Effector memory CD8-positive, alpha-beta T cell (primary cell): Measurements from ENCODE around the gene CTRB1.
"Not testable (repeated sequence)": the region's sequence is repeated elsewhere in the genome, so short reads cannot be mapped to it uniquely, and the experiment has no call there.

Experiments used
- ATAC-seq: fragments of 150-1000 bp; cut with Tn5 transposase; replicated peaks from 2 replicates; pipeline ENCODE4 v1.10.0; 2021; ENCODE audit warnings: mild to moderate bottlenecking, moderate library complexity
- DNase-seq, 3 experiments: peaks; one replicate each; pipeline ENCODE4 v3.0.0; 2021
- H3K27ac Mint-ChIP-seq, 2 donors: one replicate each; pipeline ENCODE4 v1.8.0; 2022; ENCODE audit warnings: mild to moderate bottlenecking in 2 of 2, mixed read lengths in 2 of 2, moderate library complexity in 2 of 2
- H3K27me3 Mint-ChIP-seq, 2 donors: one replicate each; pipeline ENCODE4 v1.8.0; 2022; ENCODE audit warnings: mixed read lengths in 2 of 2
- H3K36me3 Mint-ChIP-seq: one replicate; pipeline ENCODE4 v1.8.0; 2022; ENCODE audit warnings: mild to moderate bottlenecking, moderate library complexity, mixed read lengths; ENCODE audit not compliant: insufficient read depth
- H3K4me1 Mint-ChIP-seq, 2 donors: one replicate each; pipeline ENCODE4 v1.8.0; 2022; ENCODE audit warnings: low read depth in 2 of 2, mixed read lengths in 2 of 2
- H3K4me3 Mint-ChIP-seq, 2 donors: one replicate each; pipeline ENCODE4 v1.8.0; 2022; ENCODE audit warnings: mild to moderate bottlenecking in 2 of 2, mixed read lengths in 2 of 2, moderate library complexity in 2 of 2
- H3K9me3 Mint-ChIP-seq, 2 donors: one replicate each; pipeline ENCODE4 v1.8.0; 2022; ENCODE audit warnings: mixed read lengths in 2 of 2

The CTRB1 gene

DNA sequence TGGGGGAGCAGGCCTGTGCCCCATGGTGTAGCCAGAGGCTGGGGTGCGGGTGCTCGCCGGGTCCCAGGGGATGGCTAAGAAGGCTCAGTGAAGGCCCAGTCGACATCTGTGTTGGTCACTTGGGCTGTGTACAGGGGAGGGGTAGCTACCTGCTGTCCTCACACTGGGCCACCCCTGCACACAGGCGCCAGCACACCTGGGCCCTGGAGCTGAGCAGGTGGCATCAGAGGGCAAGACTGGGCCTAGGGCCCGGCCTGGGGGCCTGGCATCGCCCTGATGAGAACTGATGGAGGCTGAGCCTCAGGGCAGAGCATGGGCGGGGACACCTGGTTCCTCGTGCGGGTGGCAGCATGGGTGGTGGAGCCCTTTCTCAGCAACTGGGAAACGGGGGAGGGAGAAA lies 11.0 kb upstream of the CTRB1 start:
- H3K36me3 Mint-ChIP-seq: no peaks in the 10 kb centered on the region
- DNase-seq: no peak
- peaks cover 0 to 24% of the 10 kb centered on the region in 2 donors for H3K27me3 Mint-ChIP-seq
- ATAC-seq: no peak
- no peaks in the 10 kb centered on the region for H3K4me1 Mint-ChIP-seq
- H3K4me3 Mint-ChIP-seq: no peak overlapping the region
- H3K9me3 Mint-ChIP-seq: no peaks in the 10 kb centered on the region
- no peak overlapping the region for H3K27ac Mint-ChIP-seq

DNA sequence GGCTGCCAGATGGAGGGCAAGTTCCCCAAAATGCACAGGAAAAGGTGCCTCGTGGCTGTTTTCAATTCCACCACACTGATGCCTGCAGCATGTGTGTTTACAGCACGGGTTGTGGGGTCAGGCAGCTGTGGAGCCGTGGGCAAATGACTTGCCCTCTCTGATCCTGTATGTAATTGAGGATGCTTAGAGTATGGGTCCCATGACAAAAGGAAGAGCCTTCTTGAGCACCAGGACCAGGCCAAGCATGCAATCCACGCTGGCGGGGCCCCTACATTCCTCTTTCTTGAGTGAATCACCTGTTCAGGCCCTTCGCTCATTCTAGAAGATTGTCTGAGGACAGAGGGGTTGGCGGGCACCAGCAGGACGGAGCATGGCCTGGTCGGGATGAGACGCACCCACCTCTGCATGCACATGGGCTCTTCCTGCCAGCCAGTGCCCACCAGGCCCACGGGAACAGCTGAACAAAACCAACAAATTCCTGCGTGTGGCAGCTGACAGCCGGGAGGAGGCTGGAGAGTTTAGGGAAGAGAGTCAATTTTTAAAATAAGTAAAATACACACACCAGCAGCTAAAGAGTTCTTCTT lies 10.5 kb upstream of the CTRB1 start:
- Mint-ChIP-seq H3K4me1 (no peaks in the 10 kb centered on the region), H3K9me3 (no peaks in the 10 kb centered on the region), H3K27ac (no peak overlapping the region), H3K27me3 (peaks cover 0 to 24% of the 10 kb centered on the region in 2 donors), H3K36me3 (no peaks in the 10 kb centered on the region), H3K4me3 (no peak overlapping the region)
- no peak for ATAC-seq
- DNase-seq: no peak

DNA sequence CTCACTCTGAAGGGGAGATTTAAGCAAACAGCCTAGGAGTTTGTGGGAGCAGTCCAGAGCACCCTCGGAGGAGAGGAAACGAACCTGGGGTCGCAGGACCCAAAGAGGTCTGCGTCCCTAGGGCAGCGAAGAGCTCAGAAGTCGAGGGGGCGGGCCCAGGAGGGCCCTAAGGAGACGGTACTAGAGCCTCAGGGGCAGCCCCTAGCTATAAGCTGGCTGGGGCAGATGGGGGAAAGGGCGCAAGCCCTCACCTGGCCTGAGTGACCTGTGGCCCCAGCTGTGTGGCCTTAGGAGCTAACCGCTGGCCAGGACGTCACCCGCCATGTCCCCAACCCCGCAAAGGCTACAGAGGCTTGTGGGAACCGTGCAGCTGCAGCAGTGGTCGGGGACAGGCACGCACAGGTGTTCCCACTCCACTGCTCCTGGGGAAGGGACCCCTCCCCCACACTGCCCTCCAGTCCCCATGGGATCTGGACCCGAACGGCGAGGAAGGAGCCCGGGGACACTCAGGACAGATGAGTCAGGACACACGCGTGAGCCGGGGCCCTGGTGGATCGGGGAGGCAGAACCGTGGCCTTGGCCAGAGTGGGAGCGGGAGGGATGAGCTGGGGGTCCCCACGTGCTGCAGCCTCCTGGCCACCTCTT lies 9.8 kb upstream of the CTRB1 start:
- Mint-ChIP-seq H3K27me3 (peaks cover 0 to 24% of the 10 kb centered on the region in 2 donors), H3K9me3 (no peaks in the 10 kb centered on the region), H3K4me1 (no peaks in the 10 kb centered on the region), H3K27ac (no peak overlapping the region), H3K4me3 (no peak overlapping the region), H3K36me3 (no peaks in the 10 kb centered on the region)
- no peak for ATAC-seq
- DNase-seq: no peak

DNA sequence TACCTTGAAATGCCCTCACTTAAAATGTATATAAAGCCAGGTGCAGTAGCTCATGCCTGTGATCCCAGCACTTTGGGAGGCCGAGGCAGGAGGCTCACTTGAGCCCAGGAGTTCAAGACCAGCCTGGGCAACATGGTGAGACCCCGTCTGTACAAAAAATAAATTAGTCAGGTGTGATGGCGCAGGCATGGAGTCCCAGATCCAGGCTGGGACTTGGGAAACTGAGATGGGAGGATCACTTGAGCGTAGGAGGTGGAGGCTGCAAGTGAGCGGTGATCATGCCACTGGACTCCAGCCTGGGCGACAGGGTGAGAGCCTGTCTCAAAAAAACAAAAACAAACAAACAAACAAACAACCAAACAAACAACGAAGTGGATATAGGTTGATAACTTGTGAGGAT lies 9.3 kb upstream of the CTRB1 start:
- peaks cover 0 to 24% of the 10 kb centered on the region in 2 donors for H3K27me3 Mint-ChIP-seq
- H3K4me3 Mint-ChIP-seq, H3K4me1 Mint-ChIP-seq, H3K27ac Mint-ChIP-seq, ATAC-seq, DNase-seq, H3K9me3 Mint-ChIP-seq, H3K36me3 Mint-ChIP-seq: not testable (repeated sequence)

DNA sequence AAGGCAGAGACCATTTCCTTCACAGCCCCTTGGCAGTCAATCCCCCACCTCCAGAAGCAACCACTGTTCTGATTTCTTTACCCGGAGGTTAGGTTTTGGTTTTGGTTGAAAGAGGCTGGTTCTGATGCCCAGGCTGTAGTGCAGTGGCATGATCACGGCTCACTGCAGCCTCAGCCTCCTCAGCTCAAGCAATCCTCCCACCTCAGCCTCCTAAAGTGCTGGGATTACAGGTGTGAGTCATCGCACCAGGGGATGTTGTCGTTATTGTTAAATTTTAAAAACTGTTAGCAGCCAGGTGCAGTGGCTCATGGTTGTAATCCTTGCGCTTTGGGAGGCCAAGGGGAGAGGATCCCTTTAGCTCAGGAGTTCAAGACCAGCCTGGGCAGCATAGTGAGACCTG lies 8.8 kb upstream of the CTRB1 start:
- H3K27ac Mint-ChIP-seq: no peak overlapping the region
- DNase-seq (no peak), ATAC-seq (no peak)
- H3K4me3 Mint-ChIP-seq: no peak overlapping the region
- H3K27me3 Mint-ChIP-seq: peaks cover 0 to 24% of the 10 kb centered on the region in 2 donors
- H3K36me3 Mint-ChIP-seq: no peaks in the 10 kb centered on the region
- no peaks in the 10 kb centered on the region for H3K9me3 Mint-ChIP-seq
- no peaks in the 10 kb centered on the region for H3K4me1 Mint-ChIP-seq

DNA sequence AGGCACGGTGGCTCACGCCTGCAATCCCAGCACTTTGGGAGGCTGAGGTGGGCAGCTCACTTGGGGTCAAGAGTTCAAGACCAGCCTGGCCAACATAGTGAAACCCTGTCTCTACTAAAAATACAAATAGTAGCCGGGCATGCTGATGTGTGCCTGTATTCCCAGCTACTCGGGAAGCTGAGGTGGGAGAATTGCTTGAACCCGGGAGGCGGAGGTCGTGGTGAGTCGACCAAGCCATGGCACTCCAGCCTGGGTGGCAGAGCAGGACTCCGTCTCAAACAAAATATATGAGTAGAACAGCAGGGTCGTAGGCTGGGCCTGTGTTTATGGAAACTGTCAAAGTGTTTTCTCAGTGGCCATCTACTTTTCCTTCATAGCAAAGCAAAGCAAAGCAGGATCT lies 7.5 kb upstream of the CTRB1 start:
- H3K27ac Mint-ChIP-seq, ATAC-seq, DNase-seq, H3K4me3 Mint-ChIP-seq, H3K4me1 Mint-ChIP-seq, H3K9me3 Mint-ChIP-seq, H3K36me3 Mint-ChIP-seq: not testable (repeated sequence)
- H3K27me3 Mint-ChIP-seq: peaks cover 0 to 24% of the 10 kb centered on the region in 2 donors

DNA sequence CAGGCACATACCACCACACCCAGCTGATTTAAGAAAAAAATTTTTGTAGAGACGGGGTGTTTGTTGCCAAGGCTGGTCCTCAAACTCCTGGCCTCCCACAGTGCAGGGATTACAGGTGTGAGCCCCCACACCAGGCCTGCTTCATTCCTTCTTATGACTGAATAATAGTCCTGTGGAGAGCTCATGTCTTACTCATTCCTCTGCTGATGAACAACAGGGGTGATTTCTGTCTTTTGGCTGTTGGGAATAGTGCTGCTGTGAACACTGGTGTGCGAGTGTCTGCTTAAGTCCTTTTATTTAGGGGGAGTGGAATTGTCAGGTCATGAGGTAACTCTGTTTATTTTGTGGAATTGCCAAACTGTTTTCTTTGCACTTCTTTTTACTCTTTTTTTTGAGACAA lies 2.7 kb upstream of the CTRB1 start:
- peaks cover 3 to 16% of the 10 kb centered on the region in 2 donors for H3K4me1 Mint-ChIP-seq
- H3K9me3 Mint-ChIP-seq: no peaks in the 10 kb centered on the region
- H3K4me3 Mint-ChIP-seq: no peak overlapping the region
- DNase-seq (no peak), ATAC-seq (no peak)
- H3K27me3 Mint-ChIP-seq: peaks cover 0 to 9% of the 10 kb centered on the region in 2 donors
- peaks cover 6% of the 10 kb centered on the region for H3K36me3 Mint-ChIP-seq
- no peak overlapping the region for H3K27ac Mint-ChIP-seq

DNA sequence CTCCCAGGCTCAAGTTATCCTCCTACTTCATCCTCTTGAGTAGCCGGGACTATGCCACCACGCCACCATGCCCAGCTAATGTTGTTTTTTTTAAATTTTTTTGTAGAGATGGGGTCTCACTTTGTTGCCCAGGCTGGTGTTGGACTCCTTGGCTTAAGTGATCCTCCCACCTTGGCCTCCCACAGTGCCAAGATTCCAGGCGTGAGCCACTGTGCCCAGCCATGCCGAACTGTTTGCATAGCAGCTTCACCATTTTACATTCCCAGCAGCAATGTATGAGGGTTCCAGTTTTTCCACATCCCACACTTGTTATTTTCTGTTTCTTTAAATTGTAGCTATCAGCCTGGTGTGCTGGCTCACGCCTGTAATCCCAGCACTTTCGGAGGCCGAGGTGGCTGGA lies 2.2 kb upstream of the CTRB1 start:
- no peak overlapping the region for H3K4me3 Mint-ChIP-seq
- ATAC-seq: no peak
- DNase-seq: no peak
- H3K27me3 Mint-ChIP-seq: peaks cover 0 to 9% of the 10 kb centered on the region in 2 donors
- H3K9me3 Mint-ChIP-seq: no peaks in the 10 kb centered on the region
- peaks cover 6% of the 10 kb centered on the region for H3K36me3 Mint-ChIP-seq
- H3K27ac Mint-ChIP-seq: no peak overlapping the region
- peaks cover 3 to 16% of the 10 kb centered on the region in 2 donors for H3K4me1 Mint-ChIP-seq

DNA sequence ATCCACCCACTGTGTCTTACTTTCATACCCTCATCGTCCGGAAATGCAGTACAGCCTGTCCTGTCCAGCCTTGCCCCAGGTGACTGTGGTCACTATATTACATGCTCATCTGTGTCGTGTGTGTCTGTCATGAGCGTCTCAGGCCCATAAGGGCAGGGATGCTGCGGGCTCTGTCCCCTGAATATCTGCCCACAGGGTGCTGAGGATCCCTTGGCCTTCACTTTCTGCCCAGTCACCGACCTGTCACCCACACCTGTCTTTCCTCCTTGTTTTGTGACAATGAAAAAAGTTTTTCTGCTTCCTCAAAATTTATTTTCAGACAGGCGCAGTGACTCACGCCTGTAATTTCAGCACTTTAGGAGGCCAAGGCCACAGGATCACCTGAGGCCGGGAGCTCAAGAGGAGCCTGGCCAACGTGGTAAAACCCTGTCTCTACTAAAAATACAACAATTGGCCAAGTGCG lies 1.4 kb upstream of the CTRB1 start:
- no peak for DNase-seq
- no peak for ATAC-seq
- Mint-ChIP-seq H3K27me3 (peaks cover 0 to 4% of the 10 kb centered on the region in 2 donors), H3K4me1 (peaks cover 3 to 16% of the 10 kb centered on the region in 2 donors), H3K4me3 (no peak overlapping the region), H3K27ac (no peak overlapping the region), H3K9me3 (no peaks in the 10 kb centered on the region), H3K36me3 (peaks cover 6% of the 10 kb centered on the region)

DNA sequence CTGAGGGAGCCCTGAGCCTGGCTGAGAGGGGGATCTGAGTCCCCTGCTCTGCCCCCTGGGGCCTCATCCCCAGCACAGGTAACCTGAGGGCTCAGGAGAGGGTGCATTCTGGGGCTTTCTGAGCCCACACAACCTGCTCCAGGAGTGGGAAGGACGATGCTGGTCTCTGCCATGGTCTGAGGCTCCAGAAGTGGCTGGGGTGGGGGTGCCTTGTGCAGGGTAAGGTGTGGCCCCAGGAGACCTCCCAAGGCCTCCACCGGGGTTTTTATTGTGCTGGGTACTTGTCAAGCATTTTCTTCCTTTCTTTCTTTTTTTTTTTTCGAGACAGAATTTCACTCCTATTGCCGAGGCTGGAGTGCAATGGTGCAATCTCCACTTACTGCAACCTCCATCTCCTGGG lies 300 bp downstream of the CTRB1 start:
- H3K27ac Mint-ChIP-seq: peak overlapping the region; percentile 80 to 96

DNA sequence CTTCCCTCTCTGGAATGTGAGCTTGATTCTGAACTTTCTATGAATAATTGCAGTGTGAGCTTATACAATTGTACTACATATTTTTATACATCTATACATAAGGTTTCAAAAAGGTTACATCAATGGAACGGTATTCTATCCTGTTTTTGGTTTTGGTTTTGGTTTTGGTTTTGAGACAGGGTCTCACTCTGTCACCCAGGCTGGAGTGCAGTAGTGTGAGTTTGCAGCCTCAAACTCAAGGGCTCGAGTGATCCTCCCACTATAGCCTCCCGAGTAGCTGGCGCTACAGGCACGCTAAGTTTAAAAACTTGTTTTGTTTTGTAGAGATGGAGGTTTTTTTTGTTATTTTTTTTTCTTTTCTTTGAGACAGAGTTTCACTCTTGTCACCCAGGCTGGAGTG lies 1.1 kb downstream of the CTRB1 start:
- peak overlapping the region; percentile 80 to 96 for H3K27ac Mint-ChIP-seq
- peak overlapping the region; percentile 72 to 89 for H3K4me3 Mint-ChIP-seq
- DNase-seq (peak in 1 of 3 experiments; percentile 12), ATAC-seq (peak; percentile 66)
- peaks cover 3 to 7% of the 10 kb centered on the region in 2 donors for H3K27me3 Mint-ChIP-seq
- peaks cover 3 to 16% of the 10 kb centered on the region in 2 donors for H3K4me1 Mint-ChIP-seq
- H3K36me3 Mint-ChIP-seq: peaks cover 6% of the 10 kb centered on the region
- no peaks in the 10 kb centered on the region for H3K9me3 Mint-ChIP-seq

More for the DNA sequence above, 300 bp downstream of the CTRB1 start:
- ATAC-seq (no peak), DNase-seq (no peak)
- no peaks in the 10 kb centered on the region for H3K27me3 Mint-ChIP-seq
- peaks cover 3 to 16% of the 10 kb centered on the region in 2 donors for H3K4me1 Mint-ChIP-seq
- peaks cover 6% of the 10 kb centered on the region for H3K36me3 Mint-ChIP-seq
- H3K4me3 Mint-ChIP-seq: peak overlapping the region in 1 of 2 donors; percentile 72
- no peaks in the 10 kb centered on the region for H3K9me3 Mint-ChIP-seq

DNA sequence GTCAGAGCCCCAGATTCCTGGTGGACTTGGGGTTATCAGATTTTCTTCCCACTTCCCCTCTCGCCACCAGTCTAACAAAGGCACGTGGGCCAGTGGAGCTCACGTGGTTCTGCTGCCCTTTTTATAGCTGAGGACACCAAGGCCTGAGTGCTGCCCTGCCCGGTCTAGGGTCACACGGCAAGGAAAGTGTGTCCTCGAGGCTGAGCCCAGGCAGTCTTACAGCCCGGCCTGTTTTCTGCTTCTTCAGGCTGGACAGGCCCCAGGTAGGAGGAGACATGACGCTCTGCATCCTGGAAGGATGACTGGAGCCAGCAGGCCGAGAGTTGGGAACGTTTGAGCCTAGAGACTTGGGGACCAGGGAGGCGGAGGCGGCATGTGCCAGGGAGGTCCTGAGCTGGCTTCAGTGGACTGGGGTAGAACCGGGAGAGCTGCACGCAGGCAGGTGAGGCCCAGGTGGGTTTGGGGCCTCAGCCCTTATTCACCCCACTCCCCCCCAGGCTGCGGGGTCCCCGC lies 3.5 kb downstream of the CTRB1 start:
- H3K27me3 Mint-ChIP-seq: peaks cover 9 to 24% of the 10 kb centered on the region in 2 donors
- H3K27ac Mint-ChIP-seq: no peak overlapping the region
- peaks cover 6% of the 10 kb centered on the region for H3K36me3 Mint-ChIP-seq
- no peaks in the 10 kb centered on the region for H3K9me3 Mint-ChIP-seq
- peaks cover 3 to 16% of the 10 kb centered on the region in 2 donors for H3K4me1 Mint-ChIP-seq
- ATAC-seq (no peak), DNase-seq (no peak)
- no peak overlapping the region for H3K4me3 Mint-ChIP-seq

DNA sequence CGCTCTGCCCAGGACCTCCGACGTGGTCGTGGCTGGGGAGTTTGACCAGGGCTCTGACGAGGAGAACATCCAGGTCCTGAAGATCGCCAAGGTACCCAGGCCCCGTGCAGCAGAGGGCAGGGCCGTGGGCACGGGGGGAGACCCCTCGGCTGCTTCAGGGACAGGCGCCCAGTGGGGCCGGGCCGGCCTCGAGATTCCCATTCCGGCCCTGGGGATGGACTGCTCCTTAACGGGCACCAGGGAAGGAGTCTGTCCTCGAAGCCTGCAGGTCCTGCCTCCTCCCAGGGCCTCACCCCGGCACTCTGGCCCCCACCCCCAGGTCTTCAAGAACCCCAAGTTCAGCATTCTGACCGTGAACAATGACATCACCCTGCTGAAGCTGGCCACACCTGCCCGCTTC lies 4.3 kb downstream of the CTRB1 start:
- H3K9me3 Mint-ChIP-seq, H3K4me3 Mint-ChIP-seq, DNase-seq, ATAC-seq, H3K36me3 Mint-ChIP-seq, H3K27ac Mint-ChIP-seq: not testable (repeated sequence)
- Mint-ChIP-seq H3K4me1 (peaks cover 3 to 16% of the 10 kb centered on the region in 2 donors), H3K27me3 (peaks cover 15 to 32% of the 10 kb centered on the region in 2 donors)
